MM.1S (cell line): ENCODE results near the gene TMPRSS13.

Experiments
- DNase-seq: peaks from one replicate; pipeline ENCODE4 v3.0.0-alpha.2; 2015
- H2AFZ ChIP-seq: fragments of 300-600 bp; sonication (generic); 2 replicates; pipeline ENCODE4 v1.6.0; 2016; ENCODE audit warnings: antibody characterized with exemption, low read length
- H3F3A ChIP-seq: fragments of 300-600 bp; sonication (generic); 2 replicates; pipeline ENCODE4 v1.6.1; 2016; ENCODE audit warnings: mild to moderate bottlenecking, antibody characterized with exemption, low read length, moderate library complexity, mixed read lengths; ENCODE audit not compliant: insufficient read depth
- H3K27ac ChIP-seq: fragments of 300-600 bp; sonication (generic); 2 replicates; pipeline ENCODE4 v1.5.1; 2016; ENCODE audit warnings: mild to moderate bottlenecking, low read length
- H3K27me3 ChIP-seq: fragments of 300-600 bp; sonication (generic); replicated peaks from 2 replicates; pipeline ENCODE4 v1.6.0; 2016; ENCODE audit warnings: low read length; ENCODE audit not compliant: insufficient read depth
- H3K36me3 ChIP-seq: fragments of 300-600 bp; sonication (generic); replicated peaks from 2 replicates; pipeline ENCODE4 v1.6.1; 2016; ENCODE audit warnings: mild to moderate bottlenecking, low read length, mixed read lengths; ENCODE audit not compliant: insufficient read depth
- H3K4me1 ChIP-seq: fragments of 300-600 bp; sonication (generic); 2 replicates; pipeline ENCODE4 v1.6.1; 2016; ENCODE audit warnings: low read length, mixed read lengths
- H3K4me2 ChIP-seq: fragments of 300-600 bp; sonication (generic); 2 replicates; pipeline ENCODE4 v1.6.0; 2016; ENCODE audit warnings: low read depth, low read length
- H3K4me3 ChIP-seq: fragments of 300-600 bp; sonication (generic); 2 replicates; pipeline ENCODE4 v1.5.1; 2016; ENCODE audit warnings: low read length, mixed read lengths
- H3K79me2 ChIP-seq: fragments of 300-600 bp; sonication (generic); 2 replicates; pipeline ENCODE4 v1.6.1; 2016; ENCODE audit warnings: mixed run types, low read length, mixed read lengths
- H3K9ac ChIP-seq: fragments of 300-600 bp; sonication (generic); 2 replicates; pipeline ENCODE4 v1.6.1; 2016; ENCODE audit warnings: low read length, mixed read lengths
- H3K9me2 ChIP-seq: fragments of 300-600 bp; sonication (generic); replicated peaks from 2 replicates; pipeline ENCODE4 v1.6.1; 2016; ENCODE audit warnings: mild to moderate bottlenecking, low read length, mixed read lengths; ENCODE audit not compliant: insufficient read depth
- H3K9me3 ChIP-seq: fragments of 300-600 bp; sonication (generic); replicated peaks from 2 replicates; pipeline ENCODE4 v1.6.1; 2016; ENCODE audit warnings: mild to moderate bottlenecking, low read length, mixed read lengths; ENCODE audit not compliant: insufficient read depth
- H4K20me1 ChIP-seq: fragments of 300-600 bp; sonication (generic); 2 replicates; pipeline ENCODE4 v1.6.1; 2016; ENCODE audit warnings: mild to moderate bottlenecking, low read length, moderate library complexity, mixed read lengths; ENCODE audit not compliant: insufficient read depth
- CTCF ChIP-seq: fragments of 300-600 bp; sonication (generic); IDR thresholded peaks from 2 replicates; pipeline ENCODE4 v1.5.1; 2016; ENCODE audit warnings: antibody characterized with exemption, low read length, mixed read lengths
- EZH2 ChIP-seq: fragments of 300-600 bp; sonication (generic); optimal IDR thresholded peaks from 2 replicates; pipeline ENCODE3; 2017; ENCODE audit warnings: low read depth, mild to moderate bottlenecking, antibody characterized with exemption, low read length, mixed read lengths
- EZH2phosphoT487 ChIP-seq: fragments of 300-600 bp; sonication (generic); IDR thresholded peaks from 2 replicates; pipeline ENCODE4 v1.6.1; 2018; ENCODE audit warnings: antibody characterized with exemption, low read length

TMPRSS13 gene

GRCh38 chr11:117930668-117931330 lies 1.6 kb upstream of the TMPRSS13 start:
- no peak overlapping the region for H3K27ac ChIP-seq
- no peak for TF ChIP-seq EZH2phosphoT487
- TF ChIP-seq CTCF, result no peak
- TF ChIP-seq EZH2, result no peak
- no peaks in the 10 kb centered on the region for H3K79me2 ChIP-seq
- H3K4me1 ChIP-seq, result no peaks in the 10 kb centered on the region
- no peak overlapping the region for H2AFZ ChIP-seq
- H3F3A ChIP-seq, result no peaks in the 10 kb centered on the region
- H3K27me3 ChIP-seq, result no peaks in the 10 kb centered on the region; the same call in 1 of the 2 replicates
- H3K4me2 ChIP-seq, result no peak overlapping the region
- no peaks in the 10 kb centered on the region for H4K20me1 ChIP-seq
- H3K4me3 ChIP-seq, result no peak overlapping the region
- no peaks in the 10 kb centered on the region for H3K9me3 ChIP-seq
- H3K36me3 ChIP-seq, result no peaks in the 10 kb centered on the region
- no peaks in the 10 kb centered on the region for H3K9me2 ChIP-seq
- H3K9ac ChIP-seq, result no peak overlapping the region
- no peak for DNase-seq

GRCh38 chr11:117929916-117930570 lies 841 bp upstream of the TMPRSS13 start:
- H3K4me2 ChIP-seq, result no peak overlapping the region
- no peaks in the 10 kb centered on the region for H3K9me3 ChIP-seq
- H4K20me1 ChIP-seq, result no peaks in the 10 kb centered on the region
- H3K36me3 ChIP-seq, result no peaks in the 10 kb centered on the region
- H3K4me3 ChIP-seq, result no peak overlapping the region
- H3K79me2 ChIP-seq, result no peaks in the 10 kb centered on the region
- no peak for DNase-seq
- H3K27ac ChIP-seq, result no peak overlapping the region
- no peaks in the 10 kb centered on the region for H3F3A ChIP-seq
- no peak overlapping the region for H3K9ac ChIP-seq
- H3K27me3 ChIP-seq, result no peaks in the 10 kb centered on the region; the same call in 1 of the 2 replicates
- H3K4me1 ChIP-seq, result no peaks in the 10 kb centered on the region
- TF ChIP-seq EZH2phosphoT487 (no peak), EZH2 (no peak), CTCF (no peak)
- H2AFZ ChIP-seq, result no peak overlapping the region
- H3K9me2 ChIP-seq, result no peaks in the 10 kb centered on the region

- TF ChIP-seq EZH2phosphoT487 (no peak), EZH2 (no peak), CTCF (no peak)
- H3K9me3 ChIP-seq, result no peaks in the 10 kb centered on the region
- no peaks in the 10 kb centered on the region for H3K4me1 ChIP-seq
- DNase-seq, result no peak
- no peaks in the 10 kb centered on the region for H4K20me1 ChIP-seq
- no peak overlapping the region for H3K9ac ChIP-seq
- H3F3A ChIP-seq, result no peaks in the 10 kb centered on the region
- H3K36me3 ChIP-seq, result no peaks in the 10 kb centered on the region
- H3K9me2 ChIP-seq, result no peaks in the 10 kb centered on the region
- no peak overlapping the region for H3K4me3 ChIP-seq
- H3K4me2 ChIP-seq, result no peak overlapping the region
- H3K79me2 ChIP-seq, result no peaks in the 10 kb centered on the region
- H3K27me3 ChIP-seq, result no peaks in the 10 kb centered on the region; the same call in 1 of the 2 replicates
- no peak overlapping the region for H2AFZ ChIP-seq
- no peak overlapping the region for H3K27ac ChIP-seq
Observed at GRCh38 chr11:117928446-117929141, 608 bp downstream of the TMPRSS13 start.
